ENCODE measurements around the gene XYLB.

XYLB gene

GRCh38 chr3:38365469-38366062 lies 19.0 kb downstream of the XYLB start:
- DNase-seq: no peak

- DNase-seq: no peak
Measured at GRCh38 chr3:38366082-38366481, 19.5 kb downstream of the XYLB start.

- DNase-seq: no peak
Measured at GRCh38 chr3:38367779-38368178, 21.2 kb downstream of the XYLB start.

GRCh38 chr3:38368238-38368637 lies 21.7 kb downstream of the XYLB start:
- no peak for DNase-seq

DNA sequence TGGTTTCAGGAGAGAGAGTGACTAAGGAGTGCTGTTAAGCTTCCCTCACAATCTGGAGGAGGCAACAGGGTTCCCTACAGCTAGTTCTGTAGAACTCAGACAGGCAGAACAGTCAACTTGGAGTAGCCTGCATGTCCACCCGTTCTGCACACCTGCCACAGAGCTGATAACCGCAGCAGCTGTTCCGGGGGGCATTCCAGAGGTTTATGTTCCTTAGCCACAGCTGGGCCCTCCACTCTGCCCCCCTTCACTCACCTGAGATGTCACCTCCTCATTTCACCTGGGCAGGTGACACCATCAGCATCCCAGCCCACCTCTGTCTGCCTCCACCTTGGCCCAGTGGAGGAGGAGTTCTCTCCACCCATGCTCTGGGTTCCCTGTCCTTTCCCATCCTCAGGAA lies 22.6 kb downstream of the XYLB start:
- DNase-seq: no peak

DNA sequence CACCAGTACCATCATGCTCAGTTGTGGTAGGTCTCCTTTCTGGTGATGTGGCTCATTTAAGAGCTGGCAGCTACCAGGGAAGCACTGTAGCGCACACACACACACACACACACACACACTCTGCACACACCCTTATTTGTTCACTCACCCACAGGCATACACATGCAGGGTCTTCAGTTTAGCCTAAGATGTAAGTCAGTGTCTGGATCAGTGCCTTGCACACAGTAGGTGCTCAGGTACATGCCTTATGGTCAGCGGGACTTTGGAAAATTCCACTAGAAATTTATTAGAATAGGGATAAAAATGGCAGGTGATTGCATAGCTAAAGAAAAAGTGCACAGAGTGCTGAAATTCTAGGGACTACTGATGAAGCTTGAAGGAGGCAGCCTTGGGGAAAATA lies 23.6 kb downstream of the XYLB start:
- no peak for DNase-seq

- DNase-seq: no peak
Measured at GRCh38 chr3:38370861-38371260, 24.3 kb downstream of the XYLB start.

- no peak for DNase-seq
Measured at GRCh38 chr3:38371541-38372213, 25.1 kb downstream of the XYLB start.

- no peak for DNase-seq
Measured at GRCh38 chr3:38372214-38372601, 25.6 kb downstream of the XYLB start.

- DNase-seq: no peak
Measured at GRCh38 chr3:38374221-38374620, 27.6 kb downstream of the XYLB start.

GRCh38 chr3:38375072-38375471 lies 28.5 kb downstream of the XYLB start:
- no peak for DNase-seq

- no peak for DNase-seq
Measured at GRCh38 chr3:38375488-38376097, 29.0 kb downstream of the XYLB start.

DNA sequence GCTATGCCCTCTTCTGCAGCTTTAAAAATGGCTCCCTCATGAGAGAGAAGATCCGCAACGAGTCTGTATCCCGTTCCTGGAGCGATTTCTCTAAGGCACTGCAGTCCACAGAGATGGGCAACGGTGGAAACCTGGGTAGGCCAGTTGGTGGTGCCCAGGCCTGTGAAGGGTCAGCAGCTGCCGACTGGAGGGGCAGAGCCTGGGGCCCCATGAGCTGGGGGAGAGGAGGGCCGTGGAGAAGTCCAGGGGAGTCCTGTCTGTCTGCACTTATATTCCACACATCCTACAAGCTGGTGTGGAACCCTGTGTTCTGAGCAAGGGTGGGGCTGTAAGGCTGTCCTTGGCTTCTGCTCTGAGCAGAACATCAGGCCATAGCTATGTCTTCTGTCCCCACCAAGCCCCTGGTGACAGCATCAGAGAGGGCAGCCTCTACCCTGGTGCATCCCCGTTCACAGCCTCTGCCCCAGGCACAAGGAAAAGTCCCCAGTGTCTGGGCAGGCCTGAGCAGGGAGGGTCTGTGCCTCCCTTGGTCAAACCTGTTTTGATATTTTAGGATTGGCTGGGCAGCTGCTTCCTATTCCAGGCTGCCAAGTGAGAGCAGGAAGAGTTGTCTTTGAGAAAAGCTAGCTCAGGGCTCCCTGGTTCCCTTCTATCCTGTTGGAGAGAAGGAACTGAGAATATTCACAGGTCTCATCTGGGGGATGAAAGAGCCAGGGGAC lies 29.7 kb downstream of the XYLB start:
- DNase-seq: no peak

DNA sequence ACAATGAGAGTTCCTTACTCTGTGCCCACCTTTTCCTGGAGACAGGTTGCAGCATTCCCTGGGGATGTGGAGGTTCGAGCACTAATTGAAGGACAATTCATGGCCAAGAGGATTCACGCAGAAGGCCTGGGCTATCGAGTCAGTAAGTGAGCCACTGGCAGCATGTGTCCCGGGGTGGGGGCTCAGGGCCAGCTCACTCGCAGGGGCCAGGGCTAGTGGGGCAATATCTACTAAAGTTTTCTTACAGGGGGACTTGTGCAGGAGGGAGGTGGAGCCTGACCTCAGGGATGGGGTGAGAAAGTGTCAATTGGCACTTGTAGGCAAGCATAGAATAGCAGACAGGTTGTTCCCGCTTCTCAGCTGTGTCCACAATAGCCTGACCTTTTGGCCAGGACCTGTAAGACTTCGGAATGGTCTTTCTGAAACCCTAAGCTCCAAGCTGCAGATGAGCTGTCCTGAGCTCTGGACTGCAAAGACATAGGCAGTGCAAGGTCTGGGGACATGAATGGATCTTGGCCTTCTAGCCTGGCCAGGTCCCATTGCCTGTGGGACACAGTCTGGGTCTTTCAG lies 32.7 kb downstream of the XYLB start:
- no peak for DNase-seq

GRCh38 chr3:38382506-38383080 lies 36.0 kb downstream of the XYLB start:
- DNase-seq: no peak

GRCh38 chr3:38383156-38383875 lies 36.7 kb downstream of the XYLB start:
- DNase-seq: no peak

DNA sequence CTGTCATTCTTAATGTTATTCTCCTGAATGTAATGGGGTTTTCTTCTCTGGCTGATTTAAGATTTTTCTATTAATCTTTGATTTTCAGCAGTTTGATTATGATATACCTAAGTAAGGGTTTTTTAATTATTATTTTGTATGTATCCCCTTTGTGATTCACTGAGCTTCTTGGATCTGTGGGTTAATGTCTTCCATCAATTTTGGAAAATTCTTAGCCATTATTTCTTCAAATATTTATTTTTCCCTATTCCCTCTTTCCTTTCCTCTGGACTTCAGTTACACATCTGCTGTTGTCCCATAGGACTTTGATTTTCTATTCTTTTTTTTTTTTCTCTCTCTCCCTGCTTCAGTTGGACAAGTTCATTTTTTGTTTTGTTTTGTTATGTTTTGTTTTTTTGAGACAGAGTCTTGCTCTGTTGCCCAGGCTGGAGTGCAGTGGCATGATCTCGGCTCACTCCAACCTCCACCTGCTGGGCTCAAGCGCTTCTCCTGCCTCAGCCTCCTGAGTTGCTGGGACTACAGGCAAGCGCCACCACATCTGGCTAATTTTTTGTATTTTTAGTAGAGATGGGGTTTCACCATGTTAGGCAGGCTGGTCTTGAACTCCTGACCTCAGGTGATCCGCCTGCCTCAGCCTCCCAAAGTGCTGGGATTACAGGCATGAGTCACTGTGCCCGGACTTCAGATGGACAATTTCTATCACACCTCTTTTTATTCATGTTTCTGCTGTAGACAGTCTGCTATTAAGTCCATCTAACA lies 40.6 kb downstream of the XYLB start:
- DNase-seq: no peak

GRCh38 chr3:38387862-38388261 lies 41.3 kb downstream of the XYLB start:
- DNase-seq: no peak

- no peak for DNase-seq
Measured at GRCh38 chr3:38392604-38393163, 46.1 kb downstream of the XYLB start.

DNA sequence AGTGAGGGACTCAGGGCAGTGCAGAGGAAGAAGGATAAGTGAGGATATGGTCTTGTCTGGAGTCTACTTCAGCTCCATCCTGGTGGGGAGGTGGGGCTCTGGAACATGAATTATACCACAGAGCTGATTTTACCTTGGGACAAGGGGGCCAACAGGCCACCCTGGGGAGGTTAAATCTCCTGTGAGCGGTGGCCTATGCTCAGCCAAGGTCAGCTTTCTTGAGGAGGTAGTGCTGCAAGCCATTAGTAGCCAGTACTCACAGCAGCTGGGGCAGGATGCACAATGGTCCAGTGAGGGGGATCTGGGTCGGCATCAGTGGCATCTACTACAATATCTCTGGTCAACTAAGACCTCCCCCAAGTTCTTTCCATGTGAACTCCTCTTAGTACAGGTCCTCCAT lies 49.7 kb downstream of the XYLB start:
- no peak for DNase-seq

- DNase-seq: no peak
Measured at GRCh38 chr3:38396861-38397260, 50.3 kb downstream of the XYLB start.
